HG03460 (cell line): ENCODE measurements around the gene AMMECR1.
"Not testable (repeated sequence)": the region's sequence is repeated elsewhere in the genome, so short reads cannot be mapped to it uniquely, and the experiment has no call there.

Source experiments
- ATAC-seq: cut with Tn5 transposase; IDR thresholded peaks from one replicate; pipeline ENCODE4 v1.9.1; 2021; ENCODE audit not compliant: unreplicated experiment

Gene AMMECR1

DNA sequence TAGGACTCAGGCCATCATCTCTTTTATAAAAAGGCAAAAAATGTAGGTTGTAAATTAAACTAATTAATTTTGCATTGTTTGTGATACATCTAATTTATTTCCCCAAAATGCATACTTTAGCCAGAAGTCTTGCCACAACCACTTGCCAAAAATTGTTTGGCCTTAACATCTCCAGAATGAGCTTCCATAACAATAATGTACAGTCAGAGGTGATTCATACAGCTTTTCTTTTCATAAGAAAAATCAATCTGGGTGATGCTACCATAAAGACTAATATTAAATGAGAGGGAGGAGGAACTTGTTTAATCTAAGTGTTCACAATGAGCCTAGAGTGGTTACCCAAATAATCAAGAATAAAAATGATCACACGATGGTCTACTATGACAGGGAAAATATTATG is 59.3 kb downstream of the AMMECR1 start:
- no peak for ATAC-seq

DNA sequence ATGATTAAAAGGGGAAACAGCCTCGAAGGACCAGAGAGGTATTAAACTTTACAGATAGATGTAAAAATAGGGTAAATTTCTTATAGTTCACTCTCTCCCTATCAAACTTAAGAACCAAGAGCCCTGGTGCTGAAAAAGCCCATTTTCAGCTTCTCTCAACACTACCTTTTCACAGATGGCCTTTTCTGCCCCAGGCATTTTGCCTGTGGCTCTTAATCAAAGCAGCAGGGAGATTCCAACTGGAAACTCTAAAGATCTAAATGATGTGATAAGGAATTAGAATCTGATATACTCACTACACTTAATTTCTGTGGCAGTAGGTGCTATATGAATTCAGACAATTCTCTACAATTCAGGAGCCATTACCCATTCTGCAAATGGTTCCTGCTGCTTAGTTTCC is 60.0 kb downstream of the AMMECR1 start:
- no peak for ATAC-seq

DNA sequence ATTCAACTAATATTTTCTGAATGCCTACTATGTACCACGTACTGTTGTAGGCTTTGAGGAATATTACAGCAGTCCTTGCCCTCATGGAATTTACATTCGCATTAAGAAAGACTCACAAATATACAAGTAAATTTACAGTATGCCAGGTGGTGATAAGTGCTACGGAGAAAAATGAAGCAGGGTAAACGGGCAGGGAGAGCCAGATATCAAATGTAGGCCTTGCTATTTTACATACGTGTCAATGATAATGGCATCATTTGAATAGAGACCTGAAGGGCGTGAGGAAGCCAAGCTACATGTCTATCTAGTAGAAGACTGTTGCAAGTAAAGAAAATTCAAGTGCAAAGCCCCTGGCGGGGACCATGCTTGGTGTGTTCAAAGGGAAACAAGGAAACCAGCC is 65.2 kb downstream of the AMMECR1 start:
- no peak for ATAC-seq

DNA sequence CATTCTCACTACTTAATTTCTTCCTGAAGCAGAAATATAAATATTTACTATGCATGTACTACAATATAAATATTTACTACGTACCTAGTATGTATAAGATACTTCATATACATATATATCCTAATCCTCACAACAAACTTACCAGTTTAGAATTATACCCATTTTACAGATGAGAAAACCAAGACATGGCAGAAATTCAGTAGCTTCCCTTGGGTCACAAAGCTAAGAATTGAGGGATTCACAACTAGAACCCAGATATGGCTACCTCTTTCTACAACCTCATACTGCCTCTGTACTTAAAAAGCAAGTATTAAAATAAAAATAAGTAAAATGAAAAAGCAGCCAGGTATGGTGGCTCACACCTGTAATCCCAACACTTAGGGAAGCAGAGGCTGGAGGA is 65.9 kb downstream of the AMMECR1 start:
- no peak for ATAC-seq

DNA sequence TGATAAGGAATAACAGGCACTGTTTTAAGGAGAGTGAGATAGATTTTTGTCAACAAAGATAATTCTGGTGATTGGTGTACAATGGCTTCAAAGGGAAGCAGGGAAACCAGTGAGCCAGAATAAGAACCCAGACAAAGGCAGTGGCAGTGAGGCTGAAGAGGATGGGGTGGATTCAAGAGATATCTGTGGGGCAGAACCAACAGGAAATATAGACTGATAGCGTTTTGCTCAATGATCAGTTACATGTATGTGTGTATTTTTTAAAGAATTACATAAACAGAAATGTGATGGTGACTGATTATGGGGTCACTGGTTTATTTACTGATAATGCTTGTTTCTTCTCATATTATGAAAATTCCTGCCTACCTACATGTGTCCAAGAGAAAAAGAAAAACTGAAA is 66.4 kb downstream of the AMMECR1 start:
- ATAC-seq = no peak

DNA sequence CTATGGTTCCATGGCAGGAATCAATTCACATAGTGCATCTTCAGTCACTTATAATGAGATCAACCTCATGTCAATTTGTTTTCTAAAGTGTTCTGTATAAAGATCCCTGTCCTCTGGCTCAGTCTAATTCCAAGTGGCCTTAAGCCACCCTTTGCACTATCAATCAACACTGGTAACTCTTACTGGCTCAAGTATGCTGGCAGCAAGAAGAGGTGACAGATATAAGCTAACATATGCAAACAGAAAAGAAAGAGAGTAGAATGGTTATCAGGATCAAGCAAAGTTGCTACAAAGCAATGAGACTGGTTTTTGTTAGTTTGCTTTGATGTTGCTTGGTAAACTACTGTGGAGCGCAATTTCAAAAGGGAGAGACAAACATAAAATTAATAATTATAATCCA is 67.0 kb downstream of the AMMECR1 start:
- ATAC-seq = no peak

DNA sequence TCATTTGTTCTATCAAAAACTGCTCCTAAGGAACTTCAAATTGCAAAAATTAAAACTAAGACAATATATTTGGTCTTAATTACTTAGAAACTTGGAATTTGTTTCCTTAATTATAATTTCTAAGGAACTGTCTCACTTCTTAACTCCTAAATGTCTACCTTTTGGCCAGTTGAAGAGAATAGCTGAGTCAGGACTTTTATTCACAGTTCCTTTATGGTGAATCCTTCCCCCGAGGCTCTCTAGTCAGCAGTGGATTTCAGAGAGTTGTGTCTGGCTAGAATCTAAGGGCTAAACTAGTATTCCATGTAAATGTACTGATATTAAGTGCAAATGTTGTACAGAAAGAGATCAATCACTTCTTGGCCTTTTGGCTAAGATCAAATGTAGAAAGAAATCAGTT is 69.3 kb downstream of the AMMECR1 start:
- ATAC-seq = no peak

DNA sequence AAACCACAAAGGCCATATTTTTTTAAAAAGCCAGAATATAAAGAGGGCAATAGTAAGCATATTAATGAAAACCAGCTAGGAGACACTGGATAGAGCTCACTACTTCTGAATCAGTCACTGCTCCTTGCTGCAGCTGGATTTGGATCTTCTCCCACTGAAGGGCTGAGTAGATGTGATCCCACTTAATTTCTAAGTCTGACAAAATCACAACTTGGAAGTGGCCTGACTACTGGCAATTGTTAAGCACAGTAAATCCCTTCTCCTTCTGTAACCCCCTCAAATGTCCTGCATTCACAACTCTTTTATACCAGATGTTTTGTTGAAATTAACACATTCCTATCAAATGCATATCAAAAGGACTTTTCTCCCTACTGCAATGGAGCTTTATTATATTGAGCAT is 72.9 kb downstream of the AMMECR1 start:
- ATAC-seq = no peak

DNA sequence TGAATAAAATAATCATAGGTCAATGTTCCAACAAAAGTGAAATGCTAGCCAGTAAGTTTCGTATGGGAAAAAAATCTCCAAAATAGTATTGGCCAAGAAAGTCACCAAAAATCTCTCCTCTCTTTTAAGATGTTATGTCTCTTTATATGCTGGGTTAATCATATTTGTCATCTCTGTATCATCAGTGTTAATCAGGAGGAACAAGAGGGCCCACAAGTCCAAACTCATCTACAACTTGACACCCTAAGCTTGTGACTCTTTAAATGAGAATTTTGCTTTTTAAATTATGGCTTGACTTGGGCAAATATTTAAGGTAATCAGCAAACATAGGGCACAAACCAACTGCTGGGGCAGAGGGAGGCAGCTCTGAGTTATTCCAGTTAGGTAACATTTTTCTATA is 75.5 kb downstream of the AMMECR1 start:
- no peak for ATAC-seq

DNA sequence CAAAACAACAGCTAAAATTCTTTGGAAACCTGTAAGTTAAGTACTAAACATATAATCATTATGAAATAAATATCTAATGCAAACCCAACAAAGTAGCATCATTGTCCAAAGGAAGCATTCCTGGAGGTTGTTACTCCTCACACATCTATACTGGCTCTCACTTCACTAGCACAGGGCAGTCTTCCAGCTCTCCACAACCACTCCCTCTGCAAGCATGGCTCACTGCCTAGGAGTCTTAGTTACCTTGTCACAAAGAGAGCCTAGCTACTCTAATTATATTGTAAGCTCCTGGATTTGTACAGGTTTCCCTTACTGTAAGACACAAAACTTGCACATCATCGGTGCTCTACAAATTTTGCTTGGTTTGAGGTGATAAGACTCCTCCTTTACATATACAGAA is 76.1 kb downstream of the AMMECR1 start:
- ATAC-seq = no peak

DNA sequence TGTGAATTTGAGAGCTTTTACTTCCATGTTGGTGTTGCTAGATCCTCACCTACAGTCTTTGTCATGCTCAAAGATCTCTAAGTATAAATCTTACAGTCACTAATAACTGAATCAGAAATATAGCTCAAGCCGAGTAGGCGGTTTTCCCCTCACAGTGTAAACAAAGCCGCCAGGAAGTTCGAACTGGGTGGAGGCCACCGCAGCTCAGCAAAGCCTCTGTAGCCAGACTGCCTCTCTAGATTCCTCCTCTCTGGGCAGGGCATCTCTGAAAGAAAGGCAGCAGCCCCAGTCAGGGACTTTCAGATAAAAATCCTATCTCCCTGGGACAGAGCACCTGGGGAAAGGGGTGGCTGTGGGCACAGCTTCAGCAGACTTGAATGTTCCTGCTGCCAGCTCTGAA is 79.6 kb downstream of the AMMECR1 start:
- ATAC-seq = not testable (repeated sequence)

DNA sequence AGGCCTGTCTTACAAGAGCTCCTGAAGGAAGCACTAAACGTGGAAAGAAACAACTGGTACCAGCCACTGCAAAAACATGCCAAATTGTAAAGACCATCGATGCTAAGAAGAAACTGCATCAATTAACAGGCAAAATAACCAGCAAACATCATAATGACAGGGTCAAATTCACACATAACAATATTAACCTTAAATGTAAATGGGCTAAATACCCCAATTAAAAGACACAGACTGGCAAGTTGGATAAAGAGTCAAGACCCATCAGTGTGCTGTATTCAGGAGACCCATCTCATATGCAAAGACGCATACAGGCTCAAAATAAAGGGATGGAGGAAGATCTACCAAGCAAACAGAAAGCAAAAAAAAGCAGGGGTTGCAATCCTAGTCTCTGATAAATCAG is 86.4 kb downstream of the AMMECR1 start:
- ATAC-seq = not testable (repeated sequence)

DNA sequence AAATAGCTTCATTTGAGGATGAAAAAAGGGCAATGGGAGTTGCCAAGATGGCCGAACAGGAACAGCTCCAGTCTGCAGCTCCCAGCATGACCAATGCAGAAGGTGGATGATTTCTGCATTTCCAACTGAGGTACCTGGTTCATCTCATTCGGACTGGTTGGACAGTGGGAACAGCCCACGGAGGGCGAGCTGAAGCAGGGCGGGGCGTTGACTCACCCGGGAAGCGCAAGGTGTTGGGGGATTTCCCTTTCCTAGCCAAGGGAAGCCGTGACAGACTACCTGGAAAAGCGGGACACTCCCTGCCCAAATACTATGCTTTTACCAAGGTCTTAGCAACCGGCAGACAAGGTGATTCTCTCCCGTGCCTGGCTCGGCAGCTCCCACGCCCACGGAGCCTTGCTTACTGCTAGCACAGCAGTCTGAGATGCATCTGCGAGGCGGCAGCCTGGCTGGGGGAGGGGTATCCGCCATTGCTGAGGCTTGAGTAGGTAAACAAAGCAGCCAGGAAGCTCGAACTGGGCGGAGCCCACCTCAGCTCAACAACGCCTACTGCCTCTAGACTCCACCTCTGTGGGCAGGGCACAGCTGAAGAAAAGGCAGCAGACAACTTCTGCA is 88.3 kb downstream of the AMMECR1 start:
- not testable (repeated sequence) for ATAC-seq

DNA sequence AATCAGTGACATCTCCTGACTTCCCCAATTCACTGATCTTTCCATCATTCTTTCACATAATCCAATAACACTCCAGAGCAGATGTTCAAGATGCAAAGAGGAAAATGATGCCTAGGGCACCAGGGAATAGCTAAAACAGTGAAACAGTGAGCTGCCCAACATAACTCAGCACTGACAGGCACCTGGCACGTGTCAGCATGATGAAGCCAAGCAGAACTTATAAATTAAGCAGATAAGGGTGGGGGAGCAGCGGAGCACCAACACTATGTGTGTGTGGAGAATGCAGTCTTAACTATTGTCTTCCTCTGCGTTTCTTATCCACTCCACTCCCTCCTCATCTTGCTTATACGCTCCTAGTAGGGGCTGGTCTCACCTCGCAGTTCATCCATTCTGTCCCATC is 89.4 kb downstream of the AMMECR1 start:
- no peak for ATAC-seq

DNA sequence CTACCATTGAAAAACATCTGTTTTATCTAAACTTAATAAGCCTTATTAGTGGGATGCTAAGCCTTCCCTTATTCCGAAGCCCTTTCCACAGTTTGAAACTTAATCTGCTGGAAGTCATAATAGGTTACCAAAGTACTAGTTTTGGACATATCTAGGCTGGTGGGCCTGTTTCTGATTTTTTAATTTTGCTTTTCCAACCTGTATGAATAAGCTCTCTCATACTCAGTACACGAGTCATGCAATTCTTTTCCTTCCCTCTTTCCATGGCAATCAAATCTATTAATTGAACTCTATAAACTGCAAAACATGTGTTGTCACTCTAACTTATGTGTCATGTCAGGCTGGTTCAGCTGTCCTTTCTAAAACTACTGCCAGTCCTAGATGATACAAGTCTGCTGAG is 91.0 kb downstream of the AMMECR1 start:
- no peak for ATAC-seq

DNA sequence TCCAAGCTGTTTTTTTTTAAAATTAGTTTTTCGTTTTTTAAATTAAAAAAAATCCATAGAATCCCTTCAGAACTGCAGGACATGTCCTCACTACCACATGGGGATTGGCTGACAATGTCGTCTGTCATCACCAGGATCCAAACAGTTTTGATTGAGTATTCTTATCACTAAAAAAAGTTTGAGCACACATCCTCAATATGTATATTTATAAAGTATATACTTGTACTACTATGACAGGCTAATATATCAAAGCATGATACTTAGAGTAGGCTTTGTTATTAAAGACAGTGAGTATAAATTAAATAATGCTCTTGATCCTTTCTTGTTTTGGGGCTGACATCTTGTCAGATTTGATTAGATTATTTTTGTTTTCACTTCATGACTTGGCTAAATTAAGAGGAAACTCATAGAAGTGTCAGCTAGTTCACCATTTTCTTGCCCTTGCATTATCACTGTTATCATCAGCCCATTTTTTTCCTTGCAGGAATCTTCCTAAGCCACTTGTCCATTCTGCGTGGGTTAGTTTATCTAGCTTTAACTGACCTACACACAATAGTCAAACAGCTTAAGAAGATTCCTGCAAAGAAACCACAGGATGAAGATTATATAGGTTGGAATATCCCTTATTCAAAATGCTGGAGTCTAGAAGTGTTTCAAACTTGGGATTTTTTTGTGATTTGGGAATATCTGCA is 92.8 kb downstream of the AMMECR1 start:
- ATAC-seq = no peak

DNA sequence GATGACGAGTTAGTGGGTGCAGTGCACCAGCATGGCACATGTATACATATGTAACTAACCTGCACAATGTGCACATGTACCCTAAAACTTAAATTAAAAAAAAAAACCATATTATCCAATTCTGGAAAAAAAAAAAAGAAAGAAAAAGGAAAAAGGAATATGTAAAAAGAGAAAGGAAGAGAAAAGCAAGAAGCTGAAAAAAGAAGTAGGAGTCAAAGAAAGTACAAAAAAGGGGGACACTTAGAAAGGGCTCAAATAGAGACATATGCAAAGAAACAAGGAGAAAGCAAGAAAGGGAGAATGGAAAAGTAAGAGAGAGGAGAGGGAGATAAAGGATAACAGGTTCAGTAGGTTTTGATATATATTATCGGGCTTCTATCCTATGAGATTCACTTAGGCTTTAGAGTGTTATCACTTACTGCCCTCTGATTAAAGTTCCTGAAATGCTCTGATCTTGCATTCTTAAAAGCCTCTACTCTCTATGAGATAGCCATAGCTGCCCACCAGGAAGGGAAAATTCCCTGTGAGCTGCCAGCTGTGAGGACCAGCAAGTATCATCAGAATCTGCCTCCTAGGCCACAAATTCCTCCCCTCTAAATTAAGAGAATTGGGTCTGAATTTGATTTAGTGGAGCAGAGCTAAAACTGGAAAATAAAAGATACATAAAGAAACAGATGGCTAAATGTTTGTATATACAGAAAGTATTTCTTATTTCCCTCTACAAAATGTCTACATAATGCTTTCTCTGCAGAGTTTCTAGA is 95.2 kb downstream of the AMMECR1 start:
- ATAC-seq = no peak

DNA sequence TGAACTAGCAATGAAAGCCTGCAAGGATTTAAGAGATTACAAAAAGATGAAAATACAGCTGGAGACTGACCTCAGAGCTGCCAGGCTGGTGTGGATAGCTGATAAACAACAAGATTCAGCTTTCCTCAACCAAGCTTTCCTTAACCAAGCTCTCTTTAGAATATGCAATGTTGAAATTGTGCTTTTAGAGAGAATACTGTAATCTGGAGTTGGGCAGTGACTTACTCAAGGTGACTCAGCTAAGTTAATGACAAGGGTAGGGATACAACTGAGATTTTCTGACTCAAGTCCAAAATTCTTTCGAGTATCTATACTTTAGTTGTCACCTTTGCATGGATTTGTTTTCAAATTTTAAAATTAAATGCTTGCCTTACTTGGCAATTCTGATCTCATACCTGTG is 98.0 kb downstream of the AMMECR1 start:
- ATAC-seq = no peak

DNA sequence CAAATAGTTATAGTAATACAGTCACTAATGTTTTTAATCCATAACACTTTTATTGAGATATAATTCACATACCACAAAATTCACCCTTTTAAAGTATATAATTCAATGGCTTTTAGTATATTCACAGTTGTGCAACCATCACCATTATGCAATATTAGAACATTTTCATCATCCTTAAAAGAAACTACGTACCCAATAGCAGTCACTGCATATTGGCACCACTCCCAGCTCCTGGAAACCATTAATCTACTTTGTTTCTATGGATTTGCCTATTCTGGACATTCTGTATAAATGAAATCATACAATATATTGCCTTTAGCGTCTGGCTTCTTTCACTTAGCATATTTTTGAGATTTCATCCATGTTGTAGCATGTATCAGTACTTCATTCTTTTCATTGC is 99.3 kb downstream of the AMMECR1 start:
- no peak for ATAC-seq

DNA sequence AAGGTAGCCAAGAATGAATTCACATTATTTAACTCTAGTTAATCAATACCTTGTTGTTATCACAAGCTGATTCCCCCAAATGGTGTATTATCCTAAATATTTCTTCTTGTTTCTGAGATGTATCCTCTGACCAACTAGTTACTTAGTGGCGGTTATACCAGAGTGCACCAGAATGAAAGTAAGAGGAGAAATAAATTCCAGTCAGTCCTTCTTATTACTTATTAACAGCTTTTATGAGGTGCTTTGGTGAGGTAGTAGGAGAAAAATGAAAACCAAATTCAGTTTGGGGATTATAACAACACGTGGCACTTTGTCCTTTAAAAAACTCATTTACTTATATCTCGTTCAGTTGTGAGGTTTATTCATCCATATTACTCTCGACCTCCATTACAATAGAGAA is 101.9 kb downstream of the AMMECR1 start:
- ATAC-seq = no peak

DNA sequence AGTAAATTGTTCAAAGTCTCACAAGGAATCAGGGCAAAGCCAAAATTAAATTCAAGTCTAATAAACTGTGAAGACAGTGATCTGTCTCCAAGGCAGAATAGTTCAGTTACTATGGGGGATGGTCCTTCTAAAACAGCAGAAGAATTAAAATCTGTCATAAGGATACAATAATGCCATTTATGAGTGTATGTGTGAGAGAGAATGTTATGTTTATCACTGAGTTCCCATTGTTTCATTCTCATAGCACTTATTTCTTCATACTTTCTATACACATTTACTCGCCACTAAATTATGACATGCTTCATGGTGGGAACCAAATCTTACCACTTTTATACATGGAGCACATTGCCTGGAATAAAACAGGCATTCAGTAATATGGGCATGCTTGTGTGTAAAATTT is 102.5 kb downstream of the AMMECR1 start:
- no peak for ATAC-seq

DNA sequence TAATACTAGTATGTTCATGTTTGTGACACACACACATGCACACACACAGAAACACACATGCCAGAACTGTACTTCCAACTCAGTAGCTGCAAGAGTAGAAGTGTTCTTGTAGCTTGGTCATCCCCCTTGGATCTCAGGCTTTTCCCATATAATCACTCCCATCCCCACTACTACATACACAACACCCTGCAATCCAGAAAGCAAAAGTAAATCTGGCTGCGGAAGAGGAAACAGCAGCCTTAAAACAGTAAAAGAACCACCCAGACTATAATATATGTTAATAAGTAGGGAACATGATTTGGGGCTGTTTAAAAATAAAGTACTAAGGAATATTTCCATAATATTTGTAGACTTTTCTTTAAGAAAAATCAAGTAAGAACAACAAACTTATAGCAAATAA is 103.2 kb downstream of the AMMECR1 start:
- ATAC-seq = no peak
